Stomach (tissue), 4 donors: ENCODE results near the gene NTM.

Experiments
- CTCF ChIP-seq, 7 experiments: fragments of 450-650 bp in 4 of 7; fragments of 200-600 bp in 3 of 7; sonication (generic) in 3 of 7; IDR thresholded peaks; one replicate each; pipeline ENCODE4 v1.5.1; 2016 to 2019; ENCODE audit warnings: antibody characterized with exemption in 7 of 7, control low read depth in 2 of 7, mild to moderate bottlenecking in 1 of 7
- EP300 ChIP-seq: sonication (generic); formaldehyde crosslinking; IDR thresholded peaks from one replicate; pipeline ENCODE4 v1.6.1; 2017; ENCODE audit warnings: antibody characterized with exemption
- POLR2A ChIP-seq, 4 donors: fragments of 450-650 bp; IDR thresholded peaks; one replicate each; pipeline ENCODE4 v1.6.1; 2016; ENCODE audit warnings: antibody characterized with exemption in 4 of 4, control low read depth in 2 of 4, mild to moderate bottlenecking in 1 of 4, moderate library complexity in 1 of 4
- POLR2AphosphoS5 ChIP-seq, 3 donors: sonication (generic); formaldehyde crosslinking; IDR thresholded peaks; one replicate each; pipeline ENCODE4 v1.6.1; 2016; ENCODE audit warnings: antibody characterized with exemption in 3 of 3

GRCh38 chr11:132073787-132074186 is 703.4 kb downstream of the NTM start:
- TF ChIP-seq CTCF (IDR thresholded peaks at IDR 0.05) (no peak), POLR2A (IDR thresholded peaks at IDR 0.05) (no peak), POLR2AphosphoS5 (IDR thresholded peaks at IDR 0.05) (no peak), EP300 (no peak)
